H9 (cell line): ENCODE measurements around the gene GALNT4. TPM values are rescaled to one million over a fixed set of nuclear protein-coding genes. Genes with fewer than 3 reads are reported as not detected.

Experiments
- DNase-seq: peaks from one replicate; pipeline ENCODE4 v3.0.0-alpha.2; 2017
- H2AFZ ChIP-seq: one replicate; pipeline ENCODE4 v1.6.1; 2013; ENCODE audit warnings: mild to moderate bottlenecking, low read length, control low read depth, moderate library complexity
- H2AK5ac ChIP-seq: 2 replicates; pipeline ENCODE4 v1.6.1; 2013; ENCODE audit warnings: low read length, control low read depth, mixed read lengths; ENCODE audit not compliant: insufficient read length
- H2BK120ac ChIP-seq: one replicate; pipeline ENCODE4 v1.6.1; 2013; ENCODE audit warnings: low read depth, mild to moderate bottlenecking, low read length, control low read depth, inconsistent platforms; ENCODE audit not compliant: poor library complexity, severe bottlenecking
- H2BK12ac ChIP-seq: 2 replicates; pipeline ENCODE4 v1.6.1; 2013; ENCODE audit warnings: low read length, control low read depth, mixed read lengths, low read depth; ENCODE audit not compliant: insufficient read length
- H2BK15ac ChIP-seq: 2 replicates; pipeline ENCODE4 v1.6.1; 2013; ENCODE audit warnings: low read depth, low read length, control low read depth
- H2BK20ac ChIP-seq: one replicate; pipeline ENCODE4 v1.6.1; 2013; ENCODE audit warnings: low read depth, mild to moderate bottlenecking, low read length, control low read depth, inconsistent platforms; ENCODE audit not compliant: poor library complexity, severe bottlenecking
- H2BK5ac ChIP-seq: 2 replicates; pipeline ENCODE4 v1.6.1; 2013; ENCODE audit warnings: low read length, control low read depth, mixed read lengths; ENCODE audit not compliant: insufficient read length
- H3K14ac ChIP-seq: 2 replicates; pipeline ENCODE4 v1.6.1; 2013; ENCODE audit warnings: low read length, control low read depth; ENCODE audit not compliant: insufficient read depth
- H3K18ac ChIP-seq: 2 replicates; pipeline ENCODE4 v1.6.1; 2013; ENCODE audit warnings: low read depth, mild to moderate bottlenecking, mixed read lengths, low read length, control low read depth; ENCODE audit not compliant: insufficient read length
- H3K23ac ChIP-seq: 2 replicates; pipeline ENCODE4 v1.6.1; 2013; ENCODE audit warnings: low read length, control low read depth, mixed read lengths, low read depth; ENCODE audit not compliant: insufficient read length
- H3K23me2 ChIP-seq: 2 replicates; pipeline ENCODE4 v1.6.1; 2013; ENCODE audit warnings: low read depth, mild to moderate bottlenecking, mixed read lengths, low read length, control low read depth; ENCODE audit not compliant: insufficient read length, poor library complexity, severe bottlenecking
- H3K27ac ChIP-seq: 2 replicates; pipeline ENCODE4 v1.5.1; 2013; ENCODE audit warnings: low read length, control low read depth, mixed read lengths, low read depth; ENCODE audit not compliant: insufficient read length
- H3K27me3 ChIP-seq: 2 replicates; pipeline ENCODE4 v1.6.1; 2013; ENCODE audit warnings: low read length, control low read depth, inconsistent platforms; ENCODE audit not compliant: insufficient read depth
- H3K4ac ChIP-seq: 2 replicates; pipeline ENCODE4 v1.6.1; 2013; ENCODE audit warnings: low read depth, mild to moderate bottlenecking, control low read depth, inconsistent platforms, low read length, moderate library complexity
- H3K4me1 ChIP-seq: 2 replicates; pipeline ENCODE4 v1.6.1; 2013; ENCODE audit warnings: low read length, control low read depth, inconsistent platforms; ENCODE audit not compliant: insufficient read depth
- H3K4me2 ChIP-seq: 2 replicates; pipeline ENCODE4 v1.6.1; 2013; ENCODE audit warnings: low read length, control low read depth, mixed read lengths; ENCODE audit not compliant: insufficient read length, insufficient read depth
- H3K56ac ChIP-seq: 2 replicates; pipeline ENCODE4 v1.6.1; 2013; ENCODE audit warnings: low read depth, mild to moderate bottlenecking, mixed read lengths, low read length, control low read depth; ENCODE audit not compliant: insufficient read length
- H3K79me1 ChIP-seq: 2 replicates; pipeline ENCODE4 v1.6.1; 2013; ENCODE audit warnings: low read depth, mild to moderate bottlenecking, moderate library complexity, low read length, control low read depth, inconsistent platforms; ENCODE audit not compliant: insufficient read depth, poor library complexity, severe bottlenecking
- H3K79me2 ChIP-seq: 2 replicates; pipeline ENCODE4 v1.6.1; 2013; ENCODE audit warnings: low read length, control low read depth, inconsistent platforms; ENCODE audit not compliant: insufficient read depth
- H3K9ac ChIP-seq: 2 replicates; pipeline ENCODE4 v1.6.1; 2013; ENCODE audit warnings: low read length, control low read depth, mixed read lengths; ENCODE audit not compliant: insufficient read length; ENCODE audit errors: extremely low read depth
- H3K9me3 ChIP-seq: one replicate; pipeline ENCODE4 v1.6.1; 2013; ENCODE audit warnings: low read depth, low read length, inconsistent platforms; ENCODE audit not compliant: control insufficient read depth
- H3T11ph ChIP-seq: one replicate; pipeline ENCODE4 v1.6.1; 2013; ENCODE audit warnings: mild to moderate bottlenecking, low read length, control low read depth, inconsistent platforms
- H4K20me1 ChIP-seq: one replicate; pipeline ENCODE4 v1.6.1; 2013; ENCODE audit not compliant: control insufficient read depth, insufficient read length, insufficient read depth
- H4K5ac ChIP-seq: 2 replicates; pipeline ENCODE4 v1.6.1; 2013; ENCODE audit warnings: low read depth, mild to moderate bottlenecking, mixed read lengths, low read length, control low read depth; ENCODE audit not compliant: insufficient read length
- H4K8ac ChIP-seq: replicated peaks from 2 replicates; pipeline ENCODE4 v1.6.1; 2013; ENCODE audit warnings: low read length, control low read depth, mixed read lengths, low read depth; ENCODE audit not compliant: insufficient read length
- H4K91ac ChIP-seq: 2 replicates; pipeline ENCODE4 v1.6.1; 2013; ENCODE audit warnings: low read depth, mild to moderate bottlenecking, moderate library complexity, mixed read lengths, low read length, control low read depth; ENCODE audit not compliant: insufficient read length
- H3K27ac Mint-ChIP-seq, 3 experiments: 2 replicates in 2 of 3; 3 replicates in 1 of 3; pipeline ENCODE4 v1.8.0; 2020 to 2021; ENCODE audit warnings: mixed read lengths in 3 of 3, mild to moderate bottlenecking in 1 of 3, moderate library complexity in 1 of 3
- H3K27me3 Mint-ChIP-seq: 2 replicates; pipeline ENCODE4 v1.8.0; 2021; ENCODE audit warnings: low read depth, mild to moderate bottlenecking, moderate library complexity, mixed read lengths
- H3K36me3 Mint-ChIP-seq, 3 experiments: 2 replicates in 2 of 3; 3 replicates in 1 of 3; pipeline ENCODE4 v1.8.0; 2020 to 2021; ENCODE audit warnings: low read depth in 3 of 3, mixed read lengths in 3 of 3; ENCODE audit not compliant: insufficient read depth in 1 of 3
- H3K4me1 Mint-ChIP-seq, 2 experiments: 2 replicates each; pipeline ENCODE4 v1.8.0; 2020; ENCODE audit warnings: mixed read lengths in 2 of 2
- H3K4me3 Mint-ChIP-seq, 2 experiments: 2 replicates in 1 of 2; 3 replicates in 1 of 2; pipeline ENCODE4 v1.8.0; 2020 to 2021; ENCODE audit warnings: mild to moderate bottlenecking in 2 of 2, mixed read lengths in 2 of 2, moderate library complexity in 1 of 2
- H3K9me3 Mint-ChIP-seq, 2 experiments: 2 replicates in 1 of 2; 3 replicates in 1 of 2; pipeline ENCODE4 v1.8.0; 2020; ENCODE audit warnings: mild to moderate bottlenecking in 2 of 2, mixed read lengths in 2 of 2, moderate library complexity in 1 of 2
- CTCF ChIP-seq: fragments of 200-600 bp; sonication (generic); conservative IDR thresholded peaks from 3 replicates; pipeline ENCODE4 v1.8.0; 2021; ENCODE audit warnings: antibody characterized with exemption, mild to moderate bottlenecking
- WGBS: extraction: QIAGEN DNeasy Blood & Tissue Kit; methylation state at CpG from one replicate; pipeline ENCODE4 v1.1.7; 2013; ENCODE audit warnings: missing lambda C conversion rate, low lambda C conversion rate, mixed read lengths; ENCODE audit not compliant: insufficient read length; ENCODE audit errors: extremely low coverage; 5-methylcytosine and 5-hydroxymethylcytosine counted together
- total RNA-seq: library from RNA; stranded (reverse); gene quantifications from 2 replicates; pipeline ENCODE4 v1.2.1, GENCODE V29; 2021

Gene GALNT4
- total RNA-seq, 1 experiment from 2014 or later = 3.1 TPM

GRCh38 chr12:89568484-89568883, 43.9 kb upstream of the GALNT4 start:
- no peaks in the 10 kb centered on the region for H3K27me3 Mint-ChIP-seq
- H2BK20ac ChIP-seq = no peak overlapping the region

More at GRCh38 chr12:89568484-89568883, 43.9 kb upstream of the GALNT4 start:
- no peaks in the 10 kb centered on the region for H3K23me2 ChIP-seq
- H3K79me1 ChIP-seq = no peaks in the 10 kb centered on the region
- no peak overlapping the region for H2BK15ac ChIP-seq
- H3T11ph ChIP-seq = no peak overlapping the region
- H3K27ac ChIP-seq = no peak overlapping the region
- no peak overlapping the region for H4K8ac ChIP-seq
- no peak overlapping the region for H3K14ac ChIP-seq
- H2BK12ac ChIP-seq = no peak overlapping the region
- WGBS = no CpG with 5 or more reads among the region's 5 CpGs
- no peak for TF ChIP-seq CTCF
- no peak overlapping the region for H2AFZ ChIP-seq
- Mint-ChIP-seq H3K36me3 (no peaks in the 10 kb centered on the region), H3K27ac (no peak overlapping the region; a peak in 1 of 7 replicates), H3K9me3 (no peaks in the 10 kb centered on the region), H3K4me3 (no peak overlapping the region), H3K4me1 (no peaks in the 10 kb centered on the region)
- no peak overlapping the region for H2BK5ac ChIP-seq
- H3K79me2 ChIP-seq = no peaks in the 10 kb centered on the region
- no peak overlapping the region for H3K23ac ChIP-seq
- no peaks in the 10 kb centered on the region for H3K27me3 ChIP-seq
- H3K18ac ChIP-seq = no peak overlapping the region
- H3K4me1 ChIP-seq = no peaks in the 10 kb centered on the region
- H3K9ac ChIP-seq = no peak overlapping the region
- H3K4me2 ChIP-seq = no peak overlapping the region
- DNase-seq = no peak
- H3K4ac ChIP-seq = no peak overlapping the region
- H3K9me3 ChIP-seq = no peaks in the 10 kb centered on the region
- H4K20me1 ChIP-seq = no peaks in the 10 kb centered on the region
- H4K91ac ChIP-seq = no peak overlapping the region
- no peak overlapping the region for H3K56ac ChIP-seq
- no peak overlapping the region for H2BK120ac ChIP-seq
- H2AK5ac ChIP-seq = no peak overlapping the region
- H4K5ac ChIP-seq = no peak overlapping the region
